ENCODE results near the gene SNX10.

The SNX10 gene

GRCh38 chr7:26368542-26368941 is 76.9 kb downstream of the SNX10 start:
- no peak for DNase-seq (ENCODE audit: low spot score)
- TF ChIP-seq CTCF (IDR thresholded peaks at IDR 0.05; ENCODE audit: extremely low read depth, missing control alignments), result no peak

GRCh38 chr7:26369593-26369992 is 77.9 kb downstream of the SNX10 start:
- TF ChIP-seq CTCF (IDR thresholded peaks at IDR 0.05; ENCODE audit: extremely low read depth, missing control alignments), result peak; percentile 48
- peak; percentile 54 for DNase-seq (ENCODE audit: low spot score)

- TF ChIP-seq CTCF (IDR thresholded peaks at IDR 0.05; ENCODE audit: extremely low read depth, missing control alignments), result no peak
- no peak for DNase-seq (ENCODE audit: low spot score)
These were observed 78.3 kb downstream of the SNX10 start for GRCh38 chr7:26370011-26370410.

GRCh38 chr7:26372249-26372648 is 80.6 kb downstream of the SNX10 start:
- no peak for DNase-seq (ENCODE audit: low spot score)
- no peak for TF ChIP-seq CTCF (IDR thresholded peaks at IDR 0.05; ENCODE audit: extremely low read depth, missing control alignments)

- TF ChIP-seq CTCF (IDR thresholded peaks at IDR 0.05; ENCODE audit: extremely low read depth, missing control alignments), result no peak
- DNase-seq (ENCODE audit: low spot score), result no peak
These were observed 81.0 kb downstream of the SNX10 start for GRCh38 chr7:26372704-26373103.

- TF ChIP-seq CTCF (IDR thresholded peaks at IDR 0.05; ENCODE audit: extremely low read depth, missing control alignments), result no peak
- no peak for DNase-seq (ENCODE audit: low spot score)
These were observed 83.1 kb downstream of the SNX10 start for GRCh38 chr7:26374647-26375373.

- DNase-seq (ENCODE audit: low spot score), result no peak
- no peak for TF ChIP-seq CTCF (IDR thresholded peaks at IDR 0.05; ENCODE audit: extremely low read depth, missing control alignments)
These were observed 84.1 kb downstream of the SNX10 start for GRCh38 chr7:26375726-26376174.
